SK-N-SH (cell line): Measurements from ENCODE around the gene DAP. TPM values are rescaled to one million over a fixed set of nuclear protein-coding genes. Genes with fewer than 3 reads are reported as not detected.

Experiments used
- CTCF ChIA-PET: fragments of 300-600, 350-600 bp; formaldehyde crosslinking; extraction: SDS; loops from one replicate; lab custom pipeline; 2021; lab: Yijun Ruan, JAX
- POLR2A ChIA-PET: fragments of 350-600 bp; sonication (Branson Sonifier 250); formaldehyde crosslinking; extraction: SDS; loops from one replicate; lab custom pipeline; 2020; ENCODE audit warnings: antibody characterized with exemption, inconsistent platforms; lab: Yijun Ruan, JAX
- DNase-seq: peaks from one replicate; pipeline ENCODE4 v3.0.0; 2012
- H2AFZ ChIP-seq: fragments of 200-600 bp; sonication (generic); 2 replicates; pipeline ENCODE4 v1.8.1; 2016; ENCODE audit warnings: antibody characterized with exemption, mild to moderate bottlenecking, low read depth
- H3F3A ChIP-seq: fragments of 200-600 bp; sonication (generic); replicated peaks from 2 replicates; pipeline ENCODE3; 2016; ENCODE audit warnings: antibody characterized with exemption, mild to moderate bottlenecking; ENCODE audit not compliant: insufficient read depth
- H3K27ac ChIP-seq, 2 experiments: fragments of 200-500 bp in 1 of 2; fragments of 200-600 bp in 1 of 2; sonication (Bioruptor generic) in 1 of 2; sonication (generic), shearing (Covaris generic) in 1 of 2; 2 replicates each; pipeline versions ENCODE4 v1.5.1 to v1.6.1; 2014 to 2016; ENCODE audit warnings: low read depth in 2 of 2, inconsistent platforms in 1 of 2, low read length in 1 of 2, mild to moderate bottlenecking in 1 of 2, mixed read lengths in 1 of 2
- H3K27me3 ChIP-seq: fragments of 200-600 bp; sonication (generic), shearing (Covaris generic); 2 replicates; pipeline ENCODE4 v1.6.1; 2016; ENCODE audit warnings: mixed run types; ENCODE audit not compliant: insufficient read depth
- H3K36me3 ChIP-seq, 2 experiments: fragments of 200-500 bp in 1 of 2; fragments of 200-600 bp in 1 of 2; sonication (Bioruptor generic) in 1 of 2; sonication (generic) in 1 of 2; replicated peaks in 1 of 2; 2 replicates each; pipeline versions ENCODE3 to v1.5.1; 2014 to 2016; ENCODE audit warnings: low read length in 1 of 2, mild to moderate bottlenecking in 1 of 2; ENCODE audit not compliant: insufficient read depth in 2 of 2, control insufficient read depth in 1 of 2
- H3K4me1 ChIP-seq, 2 experiments: fragments of 200-500 bp in 1 of 2; fragments of 200-600 bp in 1 of 2; sonication (Bioruptor generic) in 1 of 2; sonication (generic), shearing (Covaris generic) in 1 of 2; 2 replicates each; pipeline versions ENCODE4 v1.5.1 to v1.6.1; 2014 to 2016; ENCODE audit warnings: low read depth in 1 of 2, low read length in 1 of 2, mixed run types in 1 of 2; ENCODE audit not compliant: insufficient read depth in 2 of 2, control insufficient read depth in 1 of 2
- H3K4me2 ChIP-seq: fragments of 200-600 bp; sonication (generic), shearing (Covaris generic); 2 replicates; pipeline ENCODE4 v1.6.1; 2017; ENCODE audit warnings: mixed run types
- H3K4me3 ChIP-seq, 2 experiments: fragments of 200-500 bp in 1 of 2; fragments of 200-600 bp in 1 of 2; sonication (Bioruptor generic) in 1 of 2; sonication (generic), shearing (Covaris generic) in 1 of 2; 2 replicates each; pipeline versions ENCODE4 v1.5.1 to v1.8.1; 2014 to 2016; ENCODE audit warnings: low read depth in 2 of 2, inconsistent platforms in 1 of 2, low read length in 1 of 2, mild to moderate bottlenecking in 1 of 2, mixed read lengths in 1 of 2, moderate library complexity in 1 of 2
- H3K79me2 ChIP-seq: fragments of 200-600 bp; sonication (generic); 2 replicates; pipeline ENCODE4 v1.8.1; 2017; ENCODE audit warnings: mild to moderate bottlenecking; ENCODE audit not compliant: insufficient read depth
- H3K9ac ChIP-seq: fragments of 200-600 bp; sonication (generic); 2 replicates; pipeline ENCODE4 v1.6.1; 2017; ENCODE audit warnings: mixed run types
- H3K9me2 ChIP-seq: fragments of 200-600 bp; sonication (generic); 2 replicates; pipeline ENCODE4 v1.6.1; 2017; ENCODE audit warnings: mixed run types
- H3K9me3 ChIP-seq: fragments of 200-600 bp; sonication (generic); 2 replicates; pipeline ENCODE4 v1.6.1; 2017; ENCODE audit warnings: mixed run types, mild to moderate bottlenecking, moderate library complexity
- H4K20me1 ChIP-seq: fragments of 200-600 bp; sonication (generic); 2 replicates; pipeline ENCODE4 v1.6.1; 2017; ENCODE audit warnings: mild to moderate bottlenecking, mixed run types; ENCODE audit not compliant: insufficient read depth
- EP300 ChIP-seq, 2 experiments: IDR thresholded peaks; 2 replicates each; pipeline versions ENCODE4 v1.4.0 to v1.6.1; 2012; ENCODE audit warnings: borderline replicate concordance in 1 of 2, low read depth in 1 of 2, low read length in 1 of 2
- EZH2phosphoT487 ChIP-seq: fragments of 200-600 bp; sonication (generic); IDR thresholded peaks from 2 replicates; pipeline ENCODE4 v1.6.1; 2017; ENCODE audit warnings: low read depth, mixed run types, mild to moderate bottlenecking, antibody characterized with exemption, moderate library complexity, borderline replicate concordance
- FOSL2 ChIP-seq: IDR thresholded peaks from 2 replicates; pipeline ENCODE4 v1.4.0; 2012; ENCODE audit warnings: low read depth, mild to moderate bottlenecking, moderate library complexity, borderline replicate concordance
- FOXJ3 ChIP-seq: sonication (generic); formaldehyde crosslinking; IDR thresholded peaks from 2 replicates; pipeline ENCODE4 v1.5.1; 2020; ENCODE audit warnings: mild to moderate bottlenecking, missing genetic modification reagents
- FOXM1 ChIP-seq: IDR thresholded peaks from 2 replicates; pipeline ENCODE4 v1.4.0; 2012; ENCODE audit warnings: low read depth, mild to moderate bottlenecking
- GABPA ChIP-seq: IDR thresholded peaks from 2 replicates; pipeline ENCODE4 v1.4.0; 2012; ENCODE audit warnings: low read depth, mild to moderate bottlenecking
- JUND ChIP-seq: IDR thresholded peaks from 2 replicates; pipeline ENCODE4 v1.4.0; 2012
- NFIC ChIP-seq: IDR thresholded peaks from 2 replicates; pipeline ENCODE4 v1.4.0; 2012; ENCODE audit warnings: borderline replicate concordance
- POLR2AphosphoS5 ChIP-seq: IDR thresholded peaks from 2 replicates; pipeline ENCODE4 v1.6.1; 2012; ENCODE audit warnings: low read depth, low read length
- RAD21 ChIP-seq: IDR thresholded peaks from 2 replicates; pipeline ENCODE4 v1.6.1; 2012; ENCODE audit warnings: mild to moderate bottlenecking, low read length
- RXRA ChIP-seq: IDR thresholded peaks from 2 replicates; pipeline ENCODE4 v1.4.0; 2012; ENCODE audit warnings: low read depth, mild to moderate bottlenecking, borderline replicate concordance
- SMC3 ChIP-seq: IDR thresholded peaks from 2 replicates; pipeline ENCODE4 v1.6.1; 2012; ENCODE audit warnings: low read depth, low read length, improper control_type of control experiment
- TAF1 ChIP-seq: IDR thresholded peaks from 2 replicates; pipeline ENCODE4 v1.6.1; 2012; ENCODE audit warnings: low read depth, mild to moderate bottlenecking, low read length, moderate library complexity, borderline replicate concordance
- YY1 ChIP-seq: IDR thresholded peaks from 2 replicates; pipeline ENCODE4 v1.4.0; 2012; ENCODE audit warnings: low read depth, mild to moderate bottlenecking
- WGBS: methylation state at CpG from one replicate; pipeline ENCODE4 v1.1.6; 2017; ENCODE audit warnings: low lambda C conversion rate; 5-methylcytosine and 5-hydroxymethylcytosine counted together
- polyA plus RNA-seq, 3 experiments: library from polyadenylated mRNA; depleted of rRNA; stranded (reverse); fragments of >200 nt; gene quantifications; 2 replicates each; pipeline ENCODE4 v1.2.3, GENCODE V29; 2012
- TF ChIP-seq, protein P1 (sequence below): IDR thresholded peaks from 2 replicates; pipeline ENCODE4 v1.6.1; 2012; ENCODE audit warnings: mild to moderate bottlenecking, low read depth, low read length, moderate library complexity
- TF ChIP-seq, protein P2 (sequence below): IDR thresholded peaks from 2 replicates; pipeline ENCODE4 v1.4.0; 2012; ENCODE audit warnings: low read depth, borderline replicate concordance
- TF ChIP-seq, protein P3 (sequence below): IDR thresholded peaks from 2 replicates; pipeline ENCODE4; 2012
- TF ChIP-seq, protein P4 (sequence below): IDR thresholded peaks from 2 replicates; pipeline ENCODE4 v1.4.0; 2012; ENCODE audit warnings: low read depth

Gene DAP
- polyA plus RNA-seq, 1 of the 3 experiments (the other 2 are of a cell fraction): 78.2 TPM

DNA sequence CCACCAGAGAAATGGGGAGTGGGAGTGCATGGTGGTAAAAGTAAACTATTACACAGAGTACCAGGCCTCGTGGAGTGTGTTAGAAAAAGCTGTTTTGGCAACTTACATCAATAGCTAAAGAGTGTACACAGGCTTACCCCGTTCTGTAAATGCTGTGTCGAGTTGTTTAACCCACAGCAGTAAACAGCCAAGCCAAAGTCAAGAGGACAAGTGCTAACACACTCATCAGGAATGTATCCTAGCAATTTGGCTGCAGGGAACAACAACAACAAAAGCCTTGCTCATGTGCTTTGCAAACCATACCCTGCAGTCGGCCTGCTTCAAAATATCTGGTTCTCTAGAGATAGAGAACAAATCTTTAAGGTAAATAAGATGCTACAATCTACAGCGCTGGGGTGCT is 15.9 kb downstream of the DAP start:
- H3F3A ChIP-seq: peaks cover 15% of the 10 kb centered on the region
- H3K9me3 ChIP-seq: peaks cover 17% of the 10 kb centered on the region
- H3K27ac ChIP-seq: no peak overlapping the region
- no peak for TF ChIP-seq RXRA
- no peak for TF ChIP-seq FOXM1
- TF ChIP-seq FOXJ3 (CRISPR knock-in tag): no peak
- TF ChIP-seq POLR2AphosphoS5: no peak
- TF ChIP-seq EP300 (IDR thresholded peaks at IDR 0.05; ENCODE audit: borderline replicate concordance in 1 of 2, low read depth in 1 of 2, low read length in 1 of 2): no peak
- TF ChIP-seq, protein P1, sequence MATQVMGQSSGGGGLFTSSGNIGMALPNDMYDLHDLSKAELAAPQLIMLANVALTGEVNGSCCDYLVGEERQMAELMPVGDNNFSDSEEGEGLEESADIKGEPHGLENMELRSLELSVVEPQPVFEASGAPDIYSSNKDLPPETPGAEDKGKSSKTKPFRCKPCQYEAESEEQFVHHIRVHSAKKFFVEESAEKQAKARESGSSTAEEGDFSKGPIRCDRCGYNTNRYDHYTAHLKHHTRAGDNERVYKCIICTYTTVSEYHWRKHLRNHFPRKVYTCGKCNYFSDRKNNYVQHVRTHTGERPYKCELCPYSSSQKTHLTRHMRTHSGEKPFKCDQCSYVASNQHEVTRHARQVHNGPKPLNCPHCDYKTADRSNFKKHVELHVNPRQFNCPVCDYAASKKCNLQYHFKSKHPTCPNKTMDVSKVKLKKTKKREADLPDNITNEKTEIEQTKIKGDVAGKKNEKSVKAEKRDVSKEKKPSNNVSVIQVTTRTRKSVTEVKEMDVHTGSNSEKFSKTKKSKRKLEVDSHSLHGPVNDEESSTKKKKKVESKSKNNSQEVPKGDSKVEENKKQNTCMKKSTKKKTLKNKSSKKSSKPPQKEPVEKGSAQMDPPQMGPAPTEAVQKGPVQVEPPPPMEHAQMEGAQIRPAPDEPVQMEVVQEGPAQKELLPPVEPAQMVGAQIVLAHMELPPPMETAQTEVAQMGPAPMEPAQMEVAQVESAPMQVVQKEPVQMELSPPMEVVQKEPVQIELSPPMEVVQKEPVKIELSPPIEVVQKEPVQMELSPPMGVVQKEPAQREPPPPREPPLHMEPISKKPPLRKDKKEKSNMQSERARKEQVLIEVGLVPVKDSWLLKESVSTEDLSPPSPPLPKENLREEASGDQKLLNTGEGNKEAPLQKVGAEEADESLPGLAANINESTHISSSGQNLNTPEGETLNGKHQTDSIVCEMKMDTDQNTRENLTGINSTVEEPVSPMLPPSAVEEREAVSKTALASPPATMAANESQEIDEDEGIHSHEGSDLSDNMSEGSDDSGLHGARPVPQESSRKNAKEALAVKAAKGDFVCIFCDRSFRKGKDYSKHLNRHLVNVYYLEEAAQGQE: no peak
- TF ChIP-seq, protein P2, sequence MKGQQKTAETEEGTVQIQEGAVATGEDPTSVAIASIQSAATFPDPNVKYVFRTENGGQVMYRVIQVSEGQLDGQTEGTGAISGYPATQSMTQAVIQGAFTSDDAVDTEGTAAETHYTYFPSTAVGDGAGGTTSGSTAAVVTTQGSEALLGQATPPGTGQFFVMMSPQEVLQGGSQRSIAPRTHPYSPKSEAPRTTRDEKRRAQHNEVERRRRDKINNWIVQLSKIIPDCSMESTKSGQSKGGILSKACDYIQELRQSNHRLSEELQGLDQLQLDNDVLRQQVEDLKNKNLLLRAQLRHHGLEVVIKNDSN: no peak
- TF ChIP-seq SMC3: no peak
- TF ChIP-seq FOSL2: no peak
- no peak for TF ChIP-seq NFIC
- no peak for TF ChIP-seq GABPA
- no peak for TF ChIP-seq TAF1
- no peak for TF ChIP-seq RAD21
- no peak for TF ChIP-seq EZH2phosphoT487
- TF ChIP-seq, protein P3, sequence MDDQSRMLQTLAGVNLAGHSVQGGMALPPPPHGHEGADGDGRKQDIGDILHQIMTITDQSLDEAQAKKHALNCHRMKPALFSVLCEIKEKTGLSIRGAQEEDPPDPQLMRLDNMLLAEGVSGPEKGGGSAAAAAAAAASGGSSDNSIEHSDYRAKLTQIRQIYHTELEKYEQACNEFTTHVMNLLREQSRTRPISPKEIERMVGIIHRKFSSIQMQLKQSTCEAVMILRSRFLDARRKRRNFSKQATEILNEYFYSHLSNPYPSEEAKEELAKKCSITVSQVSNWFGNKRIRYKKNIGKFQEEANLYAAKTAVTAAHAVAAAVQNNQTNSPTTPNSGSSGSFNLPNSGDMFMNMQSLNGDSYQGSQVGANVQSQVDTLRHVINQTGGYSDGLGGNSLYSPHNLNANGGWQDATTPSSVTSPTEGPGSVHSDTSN: no peak
- TF ChIP-seq YY1: no peak
- TF ChIP-seq JUND: no peak
- TF ChIP-seq, protein P4, sequence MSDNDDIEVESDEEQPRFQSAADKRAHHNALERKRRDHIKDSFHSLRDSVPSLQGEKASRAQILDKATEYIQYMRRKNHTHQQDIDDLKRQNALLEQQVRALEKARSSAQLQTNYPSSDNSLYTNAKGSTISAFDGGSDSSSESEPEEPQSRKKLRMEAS: no peak
- TF ChIP-seq, all 33 proteins: peak for 0
- ChIA-PET CTCF (no interaction called here), POLR2A (no interaction called here)
- Histone ChIP-seq H4K20me1 (peaks cover 11% of the 10 kb centered on the region; the same call in 1 of the 2 replicates), H3K4me2 (no peak overlapping the region), H3K4me3 (no peak overlapping the region), H3K9me2 (no peaks in the 10 kb centered on the region), H3K27me3 (no peaks in the 10 kb centered on the region), H2AFZ (no peak overlapping the region), H3K79me2 (peaks cover 56% of the 10 kb centered on the region), H3K36me3 (peaks cover 62 to 82% of the 10 kb centered on the region in 2 experiments), H3K9ac (no peak overlapping the region), H3K4me1 (no peaks in the 10 kb centered on the region)
- no peak for DNase-seq
- 93% methylated on average over 5 of the region's 5 CpGs for WGBS
